Endothelial cell of umbilical vein (primary cell): Measurements from ENCODE around the gene RPL35. TPM values are rescaled to one million over a fixed set of nuclear protein-coding genes. Genes with fewer than 3 reads are reported as not detected.

ENCODE experiments used
- BruUV-seq: library from RNA; stranded (reverse); fragments of 400-500 nt; replicated peaks from 2 replicates; lab custom pipeline; 2021; lab: Mats Ljungman, UMichigan
- CTCF ChIA-PET: fragments of 300-600, 350-600 bp; sonication (Branson Sonifier 250); formaldehyde crosslinking; loops from one replicate; lab custom pipeline; 2021; ENCODE audit warnings: antibody characterized with exemption, inconsistent platforms; lab: Charles Lee
- POLR2A ChIA-PET: fragments of 300-600, 350-600 bp; sonication (Branson Sonifier 250); formaldehyde crosslinking; loops from one replicate; lab custom pipeline; 2021; ENCODE audit warnings: antibody characterized with exemption, inconsistent platforms; lab: Charles Lee
- DNase-seq: peaks from one replicate; pipeline ENCODE4 v3.0.0-alpha.2; 2011; ENCODE audit warnings: low read depth, low spot score
- FAIRE-seq: peaks from 2 replicates; lab custom pipeline; 2011; peaks lifted over from hg19 to GRCh38; lab: Jason Lieb, UNC
- H2AFZ ChIP-seq: 2 replicates; pipeline ENCODE4 v1.6.0; 2012; ENCODE audit warnings: low read depth, low read length, control low read depth, inconsistent platforms
- H3K27ac ChIP-seq: 2 replicates; pipeline ENCODE4 v1.5.1; 2011; ENCODE audit warnings: low read depth, mild to moderate bottlenecking, control low read depth, low read length, moderate library complexity; ENCODE audit not compliant: insufficient read depth
- H3K27me3 ChIP-seq, 2 experiments: 2 replicates each; pipeline versions ENCODE4 v1.6.0 to v1.6.1; 2011; ENCODE audit warnings: low read length in 2 of 2, mixed read lengths in 1 of 2; ENCODE audit not compliant: control insufficient read depth in 2 of 2, insufficient read depth in 2 of 2
- H3K36me3 ChIP-seq, 2 experiments: 2 replicates in 1 of 2; 3 replicates in 1 of 2; pipeline ENCODE4 v1.5.1; 2011; ENCODE audit warnings: low read length in 2 of 2, mild to moderate bottlenecking in 1 of 2, moderate library complexity in 1 of 2; ENCODE audit not compliant: control insufficient read depth in 2 of 2, insufficient read depth in 2 of 2; ENCODE audit errors: extremely low read depth in 1 of 2
- H3K4me1 ChIP-seq: 3 replicates; pipeline ENCODE4 v1.5.1; 2011; ENCODE audit warnings: mild to moderate bottlenecking, low read length; ENCODE audit not compliant: control insufficient read depth, insufficient read depth; ENCODE audit errors: extremely low read depth
- H3K4me2 ChIP-seq: 2 replicates; pipeline ENCODE4 v1.6.1; 2011; ENCODE audit warnings: low read length, control low read depth, mixed read lengths; ENCODE audit not compliant: insufficient read depth
- H3K4me3 ChIP-seq, 3 experiments: fragments of 200-600 bp in 1 of 3; sonication (generic), shearing (Covaris generic) in 1 of 3; replicated peaks in 1 of 3; 2 replicates each; pipeline ENCODE4 v1.5.1; 2011 to 2016; ENCODE audit warnings: control low read depth in 3 of 3, low read length in 3 of 3, mild to moderate bottlenecking in 2 of 3, inconsistent platforms in 1 of 3, low read depth in 1 of 3, moderate library complexity in 1 of 3; ENCODE audit not compliant: insufficient read depth in 1 of 3
- H3K79me2 ChIP-seq: 2 replicates; pipeline ENCODE4 v1.6.0; 2012; ENCODE audit warnings: low read length, inconsistent platforms; ENCODE audit not compliant: control insufficient read depth, insufficient read depth
- H3K9ac ChIP-seq: replicated peaks from 2 replicates; pipeline ENCODE3; 2011; ENCODE audit warnings: low read length, control low read depth; ENCODE audit not compliant: insufficient read depth; ENCODE audit errors: extremely low read depth
- H3K9me1 ChIP-seq: replicated peaks from 3 replicates; pipeline ENCODE4 v1.6.0; 2011; ENCODE audit warnings: mild to moderate bottlenecking, low read length; ENCODE audit not compliant: control insufficient read depth, insufficient read depth; ENCODE audit errors: extremely low read depth
- H3K9me3 ChIP-seq: replicated peaks from 2 replicates; pipeline ENCODE4 v1.5.1; 2012; ENCODE audit warnings: low read length, inconsistent platforms; ENCODE audit not compliant: control insufficient read depth, insufficient read depth
- H4K20me1 ChIP-seq: replicated peaks from 2 replicates; pipeline ENCODE3; 2011; ENCODE audit warnings: mild to moderate bottlenecking, low read length; ENCODE audit not compliant: control insufficient read depth, insufficient read depth; ENCODE audit errors: extremely low read depth
- EZH2 ChIP-seq: IDR thresholded peaks from 2 replicates; pipeline ENCODE4 v1.6.1; 2012; ENCODE audit warnings: borderline replicate concordance, low read depth, mild to moderate bottlenecking, moderate library complexity, low read length, inconsistent platforms; ENCODE audit not compliant: severe bottlenecking
- FOS ChIP-seq: IDR thresholded peaks from 2 replicates; pipeline ENCODE4 v1.6.1; 2011; ENCODE audit warnings: mild to moderate bottlenecking, low read length, moderate library complexity, borderline replicate concordance; ENCODE audit not compliant: insufficient read depth
- GATA2 ChIP-seq: IDR thresholded peaks from 2 replicates; pipeline ENCODE4 v1.7.0; 2011; ENCODE audit warnings: low read depth, mild to moderate bottlenecking, moderate library complexity, mixed read lengths, low read length; ENCODE audit not compliant: insufficient read length, insufficient read depth
- JUN ChIP-seq: IDR thresholded peaks from 2 replicates; pipeline ENCODE4 v1.6.1; 2011; ENCODE audit warnings: borderline replicate concordance, low read depth; ENCODE audit not compliant: insufficient read length, insufficient read depth
- MYC ChIP-seq: IDR thresholded peaks from one replicate; pipeline ENCODE4 v1.6.1; 2011; ENCODE audit warnings: mild to moderate bottlenecking, low read depth, low read length
- POLR2A ChIP-seq: IDR thresholded peaks from 2 replicates; pipeline ENCODE4 v1.6.1; 2012; ENCODE audit warnings: low read depth, mild to moderate bottlenecking, control low read depth, low read length
- POLR2AphosphoS5 ChIP-seq: IDR thresholded peaks from 2 replicates; pipeline ENCODE4 v1.6.1; 2012; ENCODE audit warnings: low read depth, mild to moderate bottlenecking, control low read depth, low read length, moderate library complexity; ENCODE audit not compliant: insufficient read depth
- dilution Hi-C: fragments of 300-500 bp; cut with MboI; formaldehyde crosslinking; loops from one replicate; pipeline ENCODE4 v1.15.0; 2019; ENCODE audit warnings: low sequenced_read_pairs; ENCODE audit not compliant: extremely low pct_ligation_motif_present
- intact Hi-C: fragments of 100-400 bp; cut with micrococcal nuclease; formaldehyde crosslinking; loops from one replicate; pipeline ENCODE4 v1.10.0; 2022
- polyA plus RNA-seq, 4 experiments: library from polyadenylated mRNA; depleted of rRNA in 3 of 4; stranded (reverse) in 3 of 4; unstranded in 1 of 4; fragments of >200 nt; gene quantifications; 2 replicates each; pipeline versions ENCODE4 v1.2.1 to v1.2.3, GENCODE V29; 2011 to 2012; ENCODE audit warnings: missing spikeins in 1 of 4
- total RNA-seq: library from RNA; stranded (reverse); gene quantifications from 2 replicates; pipeline ENCODE4 v1.2.3, GENCODE V29; 2021
- TF ChIP-seq, protein P1 (sequence below): IDR thresholded peaks from 2 replicates; pipeline ENCODE4 v1.6.1; 2011; ENCODE audit not compliant: insufficient read depth, insufficient read length
- TF ChIP-seq, protein P2 (sequence below), 2 donors: IDR thresholded peaks; 1 replicate in 1 of 2; 2 replicates in 1 of 2; pipeline ENCODE4 v1.5.1; 2011; ENCODE audit warnings: low read length in 2 of 2, mild to moderate bottlenecking in 2 of 2, moderate library complexity in 2 of 2, control low read depth in 1 of 2, inconsistent platforms in 1 of 2, low read depth in 1 of 2; ENCODE audit not compliant: insufficient read depth in 1 of 2; ENCODE audit errors: extremely low read depth in 1 of 2

Gene RPL35
- total and polyA plus RNA-seq, 2 donors (not counting 3 experiments of a cell fraction or from before 2014, with no cell fraction given) = 1,230 to 2,206 TPM

DNA sequence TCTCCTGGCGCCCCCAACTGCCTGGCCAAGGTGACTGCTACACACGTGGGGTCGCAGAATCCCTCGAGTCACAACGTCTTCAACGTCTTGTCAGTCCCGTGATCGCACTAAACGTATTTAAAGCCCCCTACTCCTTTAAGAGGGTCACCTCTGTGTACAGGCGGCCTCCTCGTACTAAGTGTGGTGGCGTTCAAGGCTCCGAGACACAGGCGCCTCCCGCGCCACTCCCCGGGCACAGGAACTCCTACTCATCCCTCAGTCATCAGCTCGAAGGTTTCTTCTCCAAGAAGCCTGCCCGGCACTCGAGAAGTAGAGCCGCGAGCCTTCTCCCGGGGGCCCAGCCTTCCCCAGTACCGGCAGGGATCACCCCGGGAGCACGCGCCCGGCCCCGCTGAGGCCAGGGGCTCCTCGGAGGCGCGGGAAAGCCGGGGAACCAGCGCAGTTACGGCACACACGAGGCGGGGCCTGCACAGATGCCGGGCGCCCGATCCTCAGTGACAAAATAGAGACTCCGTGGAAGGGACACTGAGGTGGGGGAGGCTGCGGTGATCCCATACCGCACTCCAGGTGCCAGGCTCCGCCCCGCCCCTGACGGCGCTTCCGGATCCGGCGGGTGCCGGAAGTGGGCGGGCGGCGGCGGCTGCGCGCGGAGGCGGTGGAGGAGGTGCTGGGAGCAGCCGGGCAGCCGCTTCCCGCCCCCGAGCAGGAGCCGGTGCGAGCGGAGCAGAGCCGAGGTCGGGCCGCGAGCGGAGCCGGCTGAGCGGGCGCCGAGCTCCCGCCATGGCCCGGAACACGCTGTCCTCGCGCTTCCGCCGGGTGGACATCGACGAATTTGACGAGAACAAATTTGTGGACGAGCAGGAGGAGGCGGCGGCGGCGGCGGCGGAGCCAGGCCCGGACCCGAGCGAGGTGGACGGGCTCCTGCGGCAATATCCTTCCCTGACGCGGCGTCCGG lies 7.0 kb upstream of the RPL35 start:
- Histone ChIP-seq H3K4me1 (peaks cover 35% of the 10 kb centered on the region), H3K27me3 (no peaks in the 10 kb centered on the region), H3K27ac (peak overlapping the region; percentile 75), H4K20me1 (peaks cover 7% of the 10 kb centered on the region), H3K4me2 (peak overlapping the region; percentile 81), H3K4me3 (peak overlapping the region; percentile 31 to 97 (median 79)), H3K36me3 (peaks cover 4 to 5% of the 10 kb centered on the region in 2 experiments), H2AFZ (peak overlapping the region; percentile 35), H3K9me1 (no peaks in the 10 kb centered on the region), H3K9me3 (no peaks in the 10 kb centered on the region), H3K79me2 (peaks cover 57% of the 10 kb centered on the region), H3K9ac (peak overlapping the region; percentile 91)
- ChIA-PET CTCF (interaction anchor here (4.1 kb wide), 1 partner anchor 16 kb away, joined by 15 read pairs; the partner anchor contains the start of gene WDR38), POLR2A (no interaction called here)
- DNase-seq (peak; percentile 82), FAIRE-seq (peak; percentile 83)
- intact Hi-C loops (loop anchor here (1.0 kb wide), 2 partner anchors 73 to 506 kb away; partner anchors contain the start of gene GOLGA1), dilution Hi-C loops (no loop called here)
- TF ChIP-seq GATA2 (no peak), JUN (no peak), FOS (peak; percentile 9), MYC (peak; percentile 50), POLR2AphosphoS5 (peak; percentile 94), EZH2 (no peak), POLR2A (peak; percentile 92)
- TF ChIP-seq, protein P1, sequence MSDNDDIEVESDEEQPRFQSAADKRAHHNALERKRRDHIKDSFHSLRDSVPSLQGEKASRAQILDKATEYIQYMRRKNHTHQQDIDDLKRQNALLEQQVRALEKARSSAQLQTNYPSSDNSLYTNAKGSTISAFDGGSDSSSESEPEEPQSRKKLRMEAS = no peak
- TF ChIP-seq, protein P2, sequence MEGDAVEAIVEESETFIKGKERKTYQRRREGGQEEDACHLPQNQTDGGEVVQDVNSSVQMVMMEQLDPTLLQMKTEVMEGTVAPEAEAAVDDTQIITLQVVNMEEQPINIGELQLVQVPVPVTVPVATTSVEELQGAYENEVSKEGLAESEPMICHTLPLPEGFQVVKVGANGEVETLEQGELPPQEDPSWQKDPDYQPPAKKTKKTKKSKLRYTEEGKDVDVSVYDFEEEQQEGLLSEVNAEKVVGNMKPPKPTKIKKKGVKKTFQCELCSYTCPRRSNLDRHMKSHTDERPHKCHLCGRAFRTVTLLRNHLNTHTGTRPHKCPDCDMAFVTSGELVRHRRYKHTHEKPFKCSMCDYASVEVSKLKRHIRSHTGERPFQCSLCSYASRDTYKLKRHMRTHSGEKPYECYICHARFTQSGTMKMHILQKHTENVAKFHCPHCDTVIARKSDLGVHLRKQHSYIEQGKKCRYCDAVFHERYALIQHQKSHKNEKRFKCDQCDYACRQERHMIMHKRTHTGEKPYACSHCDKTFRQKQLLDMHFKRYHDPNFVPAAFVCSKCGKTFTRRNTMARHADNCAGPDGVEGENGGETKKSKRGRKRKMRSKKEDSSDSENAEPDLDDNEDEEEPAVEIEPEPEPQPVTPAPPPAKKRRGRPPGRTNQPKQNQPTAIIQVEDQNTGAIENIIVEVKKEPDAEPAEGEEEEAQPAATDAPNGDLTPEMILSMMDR (IDR thresholded peaks at IDR 0.05; ENCODE audit: extremely low read depth in 1 of 2, insufficient read depth in 1 of 2, low read depth in 1 of 2, low read length in 2 of 2) = no peak
- BruUV-seq = TSS peak; percentile 86
